ENCODE results near the gene SALL1.

The SALL1 gene

GRCh38 chr16:51150888-51151320 is at the start of gene SALL1:
Gene SALL1 (minus strand): TSS chr16:51151270. CDS start chr16:51151241, 29 bp downstream.
- DNase-seq = no peak

GRCh38 chr16:51200793-51201192 is 49.7 kb upstream of the SALL1 start:
- no peak for DNase-seq

- DNase-seq = no peak
Observed at GRCh38 chr16:51197953-51198748, 47.1 kb upstream of the SALL1 start.

- no peak for DNase-seq
Observed at GRCh38 chr16:51193879-51194278, 42.8 kb upstream of the SALL1 start.

- no peak for DNase-seq
Observed at GRCh38 chr16:51184702-51185433, 33.8 kb upstream of the SALL1 start.

GRCh38 chr16:51181503-51181811 is 30.4 kb upstream of the SALL1 start:
- DNase-seq = no peak

GRCh38 chr16:51180719-51181502 is 29.8 kb upstream of the SALL1 start:
- DNase-seq = no peak

GRCh38 chr16:51175081-51175480 is 24.0 kb upstream of the SALL1 start:
- no peak for DNase-seq

- DNase-seq = no peak
Observed at GRCh38 chr16:51172368-51172767, 21.3 kb upstream of the SALL1 start.

- DNase-seq = no peak
Observed at GRCh38 chr16:51168755-51169154, 17.7 kb upstream of the SALL1 start.

- DNase-seq = no peak
Observed at GRCh38 chr16:51167170-51167895, 16.3 kb upstream of the SALL1 start.

- no peak for DNase-seq
Observed at GRCh38 chr16:51166541-51166940, 15.5 kb upstream of the SALL1 start.

- no peak for DNase-seq
Observed at GRCh38 chr16:51166091-51166490, 15.0 kb upstream of the SALL1 start.

- no peak for DNase-seq
Observed at GRCh38 chr16:51165043-51165442, 14.0 kb upstream of the SALL1 start.

GRCh38 chr16:51164574-51164973 is 13.5 kb upstream of the SALL1 start:
- no peak for DNase-seq

- no peak for DNase-seq
Observed at GRCh38 chr16:51163894-51164566, 13.0 kb upstream of the SALL1 start.

GRCh38 chr16:51163366-51163765 is 12.3 kb upstream of the SALL1 start:
- no peak for DNase-seq

GRCh38 chr16:51161440-51162195 is 10.5 kb upstream of the SALL1 start:
- DNase-seq = no peak

- DNase-seq = no peak
Observed at GRCh38 chr16:51159865-51160264, 8.8 kb upstream of the SALL1 start.

GRCh38 chr16:51159296-51159695 is 8.2 kb upstream of the SALL1 start:
- DNase-seq = no peak

- no peak for DNase-seq
Observed at GRCh38 chr16:51157698-51158097, 6.6 kb upstream of the SALL1 start.

GRCh38 chr16:51156807-51157200 is 5.7 kb upstream of the SALL1 start:
- no peak for DNase-seq
